ENCODE data around the gene GPSM1.

DNA sequence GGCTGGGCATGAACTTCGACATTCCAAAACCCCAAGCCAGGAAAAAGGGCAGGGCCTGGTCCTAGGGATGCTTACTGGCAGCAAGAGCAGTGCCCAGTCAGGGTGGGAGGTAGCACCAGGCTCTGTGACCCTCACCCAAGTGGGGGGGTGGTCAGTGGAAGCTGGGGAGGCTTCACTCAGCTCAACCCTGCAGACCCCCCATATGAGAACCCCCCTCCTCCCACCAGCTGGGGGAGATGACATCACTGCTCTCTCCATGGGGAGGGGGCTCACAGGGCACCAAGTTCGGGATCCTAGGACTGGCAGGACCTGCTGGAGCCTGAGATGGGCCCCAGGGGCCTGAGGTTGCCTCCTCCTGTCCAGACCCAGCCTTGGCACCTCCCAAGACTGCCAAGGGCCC lies 31.5 kb downstream of the GPSM1 start:
- TF ChIP-seq, protein P1, sequence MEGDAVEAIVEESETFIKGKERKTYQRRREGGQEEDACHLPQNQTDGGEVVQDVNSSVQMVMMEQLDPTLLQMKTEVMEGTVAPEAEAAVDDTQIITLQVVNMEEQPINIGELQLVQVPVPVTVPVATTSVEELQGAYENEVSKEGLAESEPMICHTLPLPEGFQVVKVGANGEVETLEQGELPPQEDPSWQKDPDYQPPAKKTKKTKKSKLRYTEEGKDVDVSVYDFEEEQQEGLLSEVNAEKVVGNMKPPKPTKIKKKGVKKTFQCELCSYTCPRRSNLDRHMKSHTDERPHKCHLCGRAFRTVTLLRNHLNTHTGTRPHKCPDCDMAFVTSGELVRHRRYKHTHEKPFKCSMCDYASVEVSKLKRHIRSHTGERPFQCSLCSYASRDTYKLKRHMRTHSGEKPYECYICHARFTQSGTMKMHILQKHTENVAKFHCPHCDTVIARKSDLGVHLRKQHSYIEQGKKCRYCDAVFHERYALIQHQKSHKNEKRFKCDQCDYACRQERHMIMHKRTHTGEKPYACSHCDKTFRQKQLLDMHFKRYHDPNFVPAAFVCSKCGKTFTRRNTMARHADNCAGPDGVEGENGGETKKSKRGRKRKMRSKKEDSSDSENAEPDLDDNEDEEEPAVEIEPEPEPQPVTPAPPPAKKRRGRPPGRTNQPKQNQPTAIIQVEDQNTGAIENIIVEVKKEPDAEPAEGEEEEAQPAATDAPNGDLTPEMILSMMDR (IDR thresholded peaks at IDR 0.05; ENCODE audit: low read depth, low read length) = no peak
- no peak for TF ChIP-seq EZH2phosphoT487 (IDR thresholded peaks at IDR 0.05; ENCODE audit: low read depth)
